ENCODE data around the gene SLC40A1.

SLC40A1 gene

DNA sequence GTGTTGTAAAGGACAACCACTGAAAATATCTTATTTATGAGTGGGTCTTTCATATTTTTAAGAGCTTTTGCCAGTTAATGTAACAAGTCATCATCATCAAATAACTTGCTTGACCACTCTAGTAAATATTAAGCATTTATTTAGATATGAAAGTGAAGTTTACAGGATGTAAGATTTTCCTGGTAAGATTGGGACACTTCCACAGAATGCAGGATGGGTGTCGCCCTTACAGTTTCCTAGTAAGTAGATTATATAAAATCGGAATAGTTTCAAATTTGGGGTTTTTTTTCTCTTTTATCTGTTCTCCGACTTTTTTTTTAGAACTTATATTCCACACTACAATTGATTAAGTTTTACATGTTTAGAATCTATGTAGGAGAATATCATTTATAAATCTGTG is 14.8 kb upstream of the SLC40A1 start:
- DNase-seq, result no peak

DNA sequence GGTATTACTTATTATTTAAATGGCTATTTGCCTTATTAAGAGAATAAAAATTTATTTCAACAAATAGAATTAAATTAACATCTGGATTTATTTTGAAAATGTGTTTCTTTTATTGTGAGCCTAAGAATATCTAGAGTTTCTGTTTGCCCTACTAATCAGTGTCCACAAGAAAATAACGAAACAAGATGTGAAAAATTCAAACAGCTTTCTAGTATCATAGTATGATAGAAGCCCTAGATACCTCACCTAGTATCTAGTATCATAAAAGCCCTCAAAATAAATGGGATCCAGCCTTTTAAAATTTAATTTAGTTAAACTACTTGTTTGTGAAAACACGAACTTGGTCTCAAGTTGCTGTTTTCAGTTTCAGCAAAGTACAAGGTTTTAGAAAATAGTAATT is 13.7 kb upstream of the SLC40A1 start:
- DNase-seq, result no peak

DNA sequence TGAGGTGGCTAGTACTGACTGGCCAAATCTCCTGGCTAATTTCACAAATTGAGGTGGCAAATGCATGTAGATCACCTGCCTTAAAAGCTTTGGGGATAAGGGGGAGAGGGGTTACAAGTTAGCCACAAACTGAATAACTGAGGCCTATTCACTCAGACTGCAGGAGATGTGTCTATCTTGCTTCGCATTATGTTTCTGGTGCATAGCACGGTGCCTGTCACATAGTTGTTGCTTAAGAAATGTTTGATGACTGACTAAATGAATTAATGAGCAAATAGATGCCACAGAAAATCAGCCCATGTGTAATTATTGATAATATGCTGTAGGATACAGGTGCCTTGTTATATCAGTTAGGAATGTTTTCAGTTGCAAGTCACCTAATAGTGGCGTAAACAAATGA is 12.5 kb upstream of the SLC40A1 start:
- no peak for DNase-seq

DNA sequence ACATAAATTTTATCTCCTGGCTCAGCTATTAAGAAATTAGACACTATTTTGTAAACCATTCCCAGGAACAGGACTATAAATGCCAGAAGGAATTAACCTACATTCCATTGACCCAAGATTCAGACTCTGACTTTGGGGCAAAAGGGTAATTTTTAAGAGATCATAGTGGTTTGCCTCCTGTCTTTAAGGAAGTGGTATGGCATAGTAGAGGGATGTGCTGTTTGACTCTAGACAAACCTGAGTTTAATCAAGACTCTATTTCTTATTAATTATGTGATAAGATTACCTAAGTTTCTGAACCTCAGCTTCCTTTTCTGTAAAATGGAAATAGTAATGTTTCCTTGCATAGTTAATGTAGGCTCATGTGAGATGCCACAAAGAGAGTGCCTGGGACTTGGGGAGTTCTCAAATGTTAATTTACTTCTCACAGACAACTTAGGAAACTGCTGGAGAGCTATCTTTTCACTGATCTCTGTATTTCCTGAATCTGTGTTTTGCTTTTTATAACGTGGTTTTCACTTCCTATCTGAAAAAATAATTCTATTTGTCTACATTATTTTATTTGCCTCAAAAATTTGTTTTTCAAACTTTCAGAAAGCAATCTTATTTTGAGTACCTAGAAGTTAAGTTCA is 11.9 kb upstream of the SLC40A1 start:
- no peak for DNase-seq

DNA sequence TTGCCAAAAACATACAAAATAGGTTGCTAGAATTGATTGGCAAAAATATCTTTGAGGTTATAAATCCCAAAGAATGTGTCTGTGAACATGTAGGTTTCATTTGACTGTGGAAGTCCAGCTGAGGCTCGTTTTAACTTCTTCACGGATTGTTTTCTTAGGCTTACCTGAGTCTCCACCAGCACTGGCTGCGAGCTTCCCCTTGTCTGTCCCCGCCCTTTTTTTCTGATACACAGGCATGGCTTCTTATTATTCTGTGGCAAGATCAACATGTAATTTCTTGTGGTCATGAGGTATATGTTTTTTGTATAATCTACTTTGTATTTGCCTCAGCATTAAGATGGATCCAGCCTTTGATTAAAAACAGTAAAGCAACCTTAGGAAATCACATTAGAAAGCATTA is 7.2 kb upstream of the SLC40A1 start:
- no peak for DNase-seq

DNA sequence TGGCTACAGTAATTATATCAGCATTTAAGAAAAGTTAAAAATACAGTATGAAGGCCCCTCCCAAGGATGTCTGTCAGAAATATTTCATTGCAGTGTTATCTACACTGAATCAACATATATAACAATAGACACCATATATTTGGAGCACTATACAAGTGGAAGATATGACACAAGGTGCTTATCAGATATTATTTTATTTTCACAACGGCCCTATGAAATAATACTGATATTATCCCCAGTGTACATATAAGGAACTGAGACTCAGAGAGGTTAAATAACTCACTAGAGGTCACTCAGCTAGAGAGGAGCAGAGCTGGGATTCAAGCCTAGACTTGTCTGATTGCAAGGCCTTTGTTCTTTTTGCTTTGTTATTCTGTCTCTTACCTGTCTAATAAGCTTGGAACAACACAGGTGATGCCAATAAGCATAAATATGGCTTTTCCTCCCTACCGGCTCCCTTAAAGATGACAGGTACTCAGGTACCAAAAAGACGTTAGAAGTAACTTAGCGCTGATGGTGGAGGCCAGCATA is 4.7 kb upstream of the SLC40A1 start:
- DNase-seq, result no peak

DNA sequence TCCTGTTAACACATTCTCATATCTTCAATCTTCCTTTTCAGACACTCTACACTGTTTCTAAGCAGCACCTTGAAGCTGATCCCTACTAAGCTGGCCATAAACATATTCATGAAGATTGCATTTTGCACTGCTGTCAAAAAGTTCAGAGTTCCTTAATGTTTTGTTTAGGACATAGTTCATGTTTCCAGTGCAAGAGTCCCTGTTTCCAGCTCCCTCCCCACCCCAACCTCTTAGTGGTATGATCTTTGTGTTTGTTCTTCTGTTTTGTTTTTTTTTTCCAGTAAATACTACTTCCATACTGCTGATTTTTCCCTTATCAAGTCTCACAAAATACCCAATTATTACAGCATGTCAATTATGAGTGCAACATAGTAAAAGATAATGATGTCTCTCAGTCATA is 4.1 kb upstream of the SLC40A1 start:
- DNase-seq, result no peak

DNA sequence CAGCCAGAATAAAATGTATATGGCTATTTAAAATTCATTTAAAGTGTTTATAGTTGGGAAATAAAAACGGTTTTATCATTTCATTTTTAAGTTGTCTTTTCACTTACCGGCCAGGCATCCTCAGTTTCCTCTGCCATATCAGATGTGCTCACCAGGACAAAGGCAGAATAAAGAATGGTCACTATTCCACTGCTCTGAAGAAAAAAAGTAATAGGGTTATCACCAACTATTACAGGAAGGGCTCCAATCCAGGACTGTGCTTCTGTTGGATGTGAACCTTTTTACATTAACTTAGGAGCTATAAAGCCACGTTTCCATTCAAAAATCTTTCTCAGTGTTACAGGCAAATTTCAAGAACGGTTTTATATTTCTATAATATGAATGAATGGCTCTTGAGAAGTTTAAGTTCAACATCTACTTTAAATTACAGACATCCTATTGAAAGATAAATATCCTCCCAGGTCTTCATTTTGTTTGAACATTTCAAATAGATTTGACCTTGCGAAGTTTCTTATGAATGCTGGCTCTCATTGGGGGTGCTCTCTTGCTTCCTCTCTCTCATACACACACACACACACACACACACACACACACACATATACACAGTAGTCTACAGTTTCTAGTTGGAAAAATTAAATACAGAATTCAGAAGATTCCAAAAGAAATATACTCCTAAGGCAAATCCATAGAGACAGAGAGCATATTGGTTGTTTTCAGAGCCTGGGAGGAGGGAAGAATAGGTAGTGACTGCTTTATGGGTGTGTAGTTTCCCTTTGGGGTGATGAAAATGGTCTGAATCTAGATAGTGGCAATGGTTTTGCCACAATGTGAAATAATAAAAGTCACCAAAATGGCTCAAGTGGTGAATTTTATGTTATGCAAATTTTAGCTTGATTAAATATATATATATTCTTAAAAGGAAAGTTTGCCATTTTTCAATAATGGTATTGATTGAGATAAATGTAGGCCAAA is 2.9 kb upstream of the SLC40A1 start:
- DNase-seq, result no peak

DNA sequence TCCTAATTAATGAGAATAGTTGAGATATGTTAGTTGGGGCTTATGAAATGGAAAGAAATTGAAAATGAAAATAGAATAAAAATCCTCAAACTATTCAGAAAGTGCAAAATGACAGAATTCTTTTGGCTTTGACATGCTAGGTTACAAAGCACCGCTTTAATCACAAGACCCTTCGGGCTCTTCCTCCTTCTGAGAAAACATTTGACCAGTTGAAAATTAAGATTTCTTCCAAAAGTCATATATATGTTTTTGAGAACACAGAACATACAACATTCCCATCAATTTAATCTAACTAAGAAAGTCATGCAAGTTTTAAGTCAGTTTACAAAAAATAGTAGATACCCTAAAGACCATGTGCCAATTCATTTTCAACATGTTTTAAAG is 2.2 kb upstream of the SLC40A1 start:
- DNase-seq, result no peak

DNA sequence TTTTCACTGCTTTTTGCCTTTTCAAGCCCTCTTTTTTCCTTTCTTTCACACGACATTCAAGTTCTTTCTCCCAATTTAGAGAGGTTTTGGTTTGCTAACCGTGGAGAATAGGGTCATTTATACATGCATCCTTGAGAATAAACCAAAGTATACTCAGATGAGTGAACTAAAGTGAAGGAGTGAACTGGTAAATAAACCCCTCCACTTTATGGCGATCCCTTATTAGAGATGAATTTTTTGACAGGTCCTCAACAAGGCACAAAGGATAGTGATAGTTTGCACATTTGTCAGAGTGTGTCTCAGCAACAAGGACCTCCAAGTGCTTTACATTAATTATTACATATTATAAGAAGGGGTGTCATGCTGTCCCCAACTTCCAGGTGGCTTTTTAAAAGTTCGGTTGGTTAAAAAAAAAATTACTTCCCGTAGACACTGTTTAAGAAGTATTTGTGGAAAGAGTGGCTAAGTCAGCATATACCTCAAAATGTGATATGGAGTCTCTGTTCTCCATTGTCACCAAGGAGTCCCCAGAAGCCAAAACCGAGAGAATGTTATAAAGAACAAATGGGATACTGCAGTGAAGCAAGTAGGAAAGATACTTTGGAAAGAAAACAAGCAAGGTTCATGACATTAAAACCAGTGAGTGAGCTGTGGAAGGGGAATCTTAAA is 1.7 kb upstream of the SLC40A1 start:
- DNase-seq, result no peak

DNA sequence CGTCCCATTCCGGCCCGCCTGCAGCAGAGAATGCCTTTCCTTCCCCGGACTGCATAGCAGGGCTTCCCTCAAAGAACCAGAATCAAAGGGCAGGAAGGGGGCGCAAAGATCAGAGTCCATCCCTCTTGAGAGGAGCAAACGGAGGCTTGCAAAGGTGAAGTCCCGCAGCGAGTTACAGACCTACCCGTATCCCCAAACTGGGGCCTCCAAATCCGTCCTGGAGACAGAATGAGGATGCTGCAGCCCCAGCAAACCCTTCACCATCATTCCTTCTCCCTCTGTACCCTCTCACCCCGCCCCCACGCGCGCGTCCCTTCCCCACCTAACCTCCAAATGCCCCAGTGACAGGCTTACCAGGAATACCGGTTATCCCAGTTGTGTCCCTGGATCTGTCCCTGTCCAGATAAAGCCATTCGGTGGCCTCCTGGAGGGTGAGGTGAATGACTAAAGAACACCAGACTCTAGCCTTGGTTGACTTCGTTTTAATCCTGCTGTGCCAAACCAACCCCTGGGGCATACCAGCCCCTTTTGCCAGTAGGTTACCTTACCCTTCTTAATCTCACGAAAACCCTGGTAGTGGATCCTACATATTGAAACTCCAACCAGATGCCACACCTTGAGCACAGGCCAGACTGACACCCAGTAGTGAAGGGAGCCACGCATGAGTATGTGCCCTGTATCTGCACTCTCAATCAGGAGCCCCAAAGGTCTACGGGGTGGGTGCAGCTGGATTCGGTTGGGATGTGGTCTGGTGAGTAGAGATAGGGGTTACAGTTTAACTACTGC is 961 bp upstream of the SLC40A1 start:
- peak; percentile 59 for DNase-seq

DNA sequence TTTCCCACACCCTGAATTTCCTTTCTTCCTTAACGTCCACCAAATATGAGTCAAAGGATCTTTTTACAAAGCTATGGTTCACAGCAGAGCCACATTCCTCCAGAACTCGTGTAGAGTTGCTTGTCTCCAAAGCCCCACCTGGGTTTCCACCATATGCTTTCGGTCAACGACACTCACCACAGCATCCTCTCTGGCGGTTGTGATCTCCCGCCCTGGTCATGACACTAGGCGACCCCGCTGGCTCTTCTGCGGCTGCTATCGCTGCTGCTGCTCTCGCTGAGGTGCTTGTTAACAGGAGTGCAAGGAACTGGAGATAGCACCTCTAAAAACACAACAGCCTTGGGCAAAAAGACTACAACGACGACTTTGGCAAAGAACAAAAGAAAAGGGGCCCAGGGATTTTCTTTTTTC is 340 bp downstream of the SLC40A1 start:
- DNase-seq, result peak; percentile 71

DNA sequence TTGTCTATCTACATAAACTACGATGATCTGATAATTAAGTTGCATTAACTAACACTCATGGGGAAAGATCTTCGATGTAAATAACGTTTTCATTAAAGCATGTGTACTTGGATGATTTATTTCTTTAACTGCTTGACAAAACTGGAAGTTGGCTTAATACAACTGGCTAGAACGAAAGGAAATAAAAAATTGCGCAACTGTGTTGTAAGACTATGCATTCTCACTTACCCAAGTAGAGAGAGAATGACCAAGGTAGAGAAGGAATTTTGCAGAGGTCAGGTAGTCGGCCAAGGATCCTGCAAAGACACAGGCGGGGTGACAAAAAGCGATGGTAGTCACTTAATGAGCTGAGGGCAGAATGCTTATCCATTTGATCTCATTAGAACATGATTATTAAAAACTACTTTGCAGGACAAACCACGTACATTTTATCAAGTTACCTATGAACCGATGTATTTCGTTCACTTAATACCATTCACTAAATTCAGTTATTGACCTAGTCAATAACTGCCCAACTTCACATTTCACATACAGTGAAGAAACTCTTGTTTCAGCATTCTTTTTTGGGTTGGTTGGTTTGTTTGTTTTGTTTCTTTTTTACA is 900 bp downstream of the SLC40A1 start:
- no peak for DNase-seq

DNA sequence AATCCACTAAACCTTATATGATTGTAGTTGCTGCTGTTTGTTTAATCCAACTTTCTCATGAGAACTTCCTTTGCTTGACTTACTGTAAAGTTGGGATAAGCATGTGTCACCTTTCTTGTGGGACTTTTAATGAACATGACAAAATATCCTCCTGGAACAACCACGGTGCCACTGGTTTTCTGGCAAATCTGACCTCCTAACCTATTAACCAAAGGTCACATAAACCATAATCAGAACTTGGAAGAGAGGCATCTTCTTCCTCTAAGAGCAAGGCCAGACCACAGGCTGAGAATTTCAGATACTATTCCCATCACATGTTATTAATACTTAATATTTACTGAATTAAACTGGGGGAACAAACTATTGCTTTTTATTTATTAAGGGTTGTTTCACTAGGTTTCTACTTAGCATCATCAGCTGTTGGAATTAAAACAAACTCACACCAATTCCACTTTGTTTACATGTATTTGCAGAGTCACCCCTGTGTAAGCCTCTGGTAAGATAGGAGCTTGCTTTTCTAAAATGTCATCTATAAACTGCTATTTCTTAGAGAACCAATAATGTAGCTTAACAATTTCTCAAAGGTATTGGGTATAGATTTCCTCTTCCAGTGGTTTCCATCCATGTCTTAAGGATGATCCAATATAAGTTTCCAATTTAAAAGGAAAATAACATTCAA is 2.2 kb downstream of the SLC40A1 start:
- no peak for DNase-seq

DNA sequence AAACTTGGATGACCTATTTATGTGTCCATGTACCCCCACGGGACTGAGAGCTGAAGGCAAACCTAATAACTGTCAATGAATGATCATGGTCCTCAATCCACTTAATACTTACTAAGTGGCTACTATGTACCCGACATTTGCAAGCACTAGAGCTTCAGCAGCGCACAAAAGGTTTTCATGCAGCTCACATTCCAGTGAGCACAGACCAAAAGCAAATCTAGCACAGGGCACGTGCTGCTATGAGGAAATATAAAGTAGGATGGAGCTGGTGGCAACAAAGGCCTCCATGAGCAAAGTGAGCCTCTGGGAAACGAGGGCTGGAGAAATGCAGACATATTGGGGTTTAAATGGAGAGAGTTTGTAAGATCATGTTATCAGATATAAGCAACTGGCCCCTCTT is 3.5 kb downstream of the SLC40A1 start:
- DNase-seq, result no peak

DNA sequence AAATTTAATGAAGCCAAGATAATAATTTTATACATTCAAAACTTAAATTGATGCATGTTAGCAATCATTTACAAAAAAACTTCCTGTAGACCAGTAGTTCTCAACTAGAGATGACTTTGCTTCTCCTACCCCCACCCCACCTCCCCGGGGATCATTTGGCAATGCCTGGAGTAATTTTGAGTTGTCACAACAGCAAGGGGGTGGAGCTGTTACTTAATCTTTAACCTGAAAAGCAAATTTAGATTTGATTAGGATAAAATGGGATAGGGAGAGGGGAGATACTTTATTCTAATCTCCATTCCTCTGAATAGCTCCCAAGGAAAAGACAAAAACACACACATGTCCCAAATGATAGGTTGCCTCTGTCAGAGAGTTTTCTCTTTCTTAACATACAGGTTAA is 4.2 kb downstream of the SLC40A1 start:
- DNase-seq, result no peak

DNA sequence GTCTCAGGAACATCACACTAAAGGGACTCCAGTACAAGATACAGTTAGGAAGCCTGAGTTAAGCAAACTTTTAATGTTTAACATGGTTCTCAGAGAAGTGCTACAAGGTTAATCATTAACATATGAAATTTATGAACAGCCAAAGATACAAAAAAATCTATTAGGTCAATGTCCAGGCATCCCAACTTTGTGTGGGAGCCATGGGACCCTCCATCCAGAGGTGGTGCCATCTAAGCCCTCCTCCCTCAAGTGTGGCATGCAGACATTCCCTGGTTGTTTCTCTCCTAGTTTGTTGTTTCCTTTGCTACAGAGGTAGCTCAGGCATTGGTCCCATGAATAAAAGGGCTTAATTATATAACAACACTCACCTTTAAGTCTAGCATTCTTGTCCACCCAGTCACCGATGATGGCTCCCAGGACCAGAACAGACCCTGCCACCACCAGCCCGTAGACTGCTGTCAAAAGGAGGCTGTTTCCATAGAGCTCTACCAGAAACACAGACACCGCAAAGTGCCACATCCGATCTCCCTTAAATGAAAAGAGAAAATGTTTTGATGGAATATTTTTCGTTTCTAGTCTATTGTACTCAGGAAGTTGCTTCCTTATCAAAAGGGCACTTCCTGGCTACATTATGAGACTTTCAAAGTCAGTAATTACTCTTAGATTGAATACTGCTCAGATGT is 5.7 kb downstream of the SLC40A1 start:
- DNase-seq, result no peak

DNA sequence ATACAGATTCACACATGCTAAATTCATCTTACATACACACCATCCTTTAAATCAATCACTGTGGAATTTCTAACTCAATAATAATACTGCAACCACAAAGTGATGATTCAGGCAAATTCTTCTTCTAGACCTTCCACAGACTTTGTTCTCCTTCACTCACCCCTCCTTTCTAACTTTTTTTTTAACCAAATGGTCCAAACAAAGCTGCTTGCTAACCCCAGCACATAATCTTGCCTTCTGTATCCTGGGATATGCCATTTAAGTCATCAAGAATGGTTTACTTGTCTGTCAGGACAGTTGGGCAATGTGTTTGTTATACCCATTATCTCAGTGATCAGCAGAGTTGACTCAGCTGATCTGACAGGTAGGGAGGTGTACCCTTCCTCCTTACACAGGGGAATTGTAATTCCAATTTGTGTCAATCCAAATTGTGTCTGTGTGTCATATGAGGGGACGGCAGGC is 10.0 kb downstream of the SLC40A1 start:
- no peak for DNase-seq

DNA sequence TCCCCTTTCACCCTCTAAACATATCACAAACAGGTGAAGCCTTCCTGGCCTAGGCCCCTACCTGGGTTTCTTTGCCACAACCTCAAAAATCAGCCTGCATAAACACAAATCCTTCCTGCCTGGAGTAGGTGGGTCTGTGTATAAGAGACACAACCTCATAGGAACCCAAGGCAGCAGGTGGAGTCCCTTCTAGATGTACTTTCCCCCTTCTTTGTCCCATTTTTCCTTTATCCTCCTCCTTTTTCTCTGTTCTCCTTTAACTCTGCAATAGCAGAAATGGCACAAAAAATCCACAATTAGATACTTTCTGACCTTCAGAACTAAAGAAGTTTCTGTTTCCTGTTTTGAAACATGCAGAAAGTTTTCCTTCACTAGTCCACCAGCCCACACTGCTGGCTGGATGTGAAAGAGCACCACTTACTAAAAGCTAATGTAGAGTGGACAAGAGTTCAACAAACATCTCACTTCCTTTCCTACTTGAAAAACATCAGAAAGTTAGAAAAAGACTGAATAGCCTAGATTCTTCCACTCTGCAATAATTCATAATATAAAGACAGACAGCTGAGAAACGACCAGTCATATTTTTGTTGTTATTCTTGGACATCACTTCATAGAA is 11.2 kb downstream of the SLC40A1 start:
- DNase-seq, result no peak

DNA sequence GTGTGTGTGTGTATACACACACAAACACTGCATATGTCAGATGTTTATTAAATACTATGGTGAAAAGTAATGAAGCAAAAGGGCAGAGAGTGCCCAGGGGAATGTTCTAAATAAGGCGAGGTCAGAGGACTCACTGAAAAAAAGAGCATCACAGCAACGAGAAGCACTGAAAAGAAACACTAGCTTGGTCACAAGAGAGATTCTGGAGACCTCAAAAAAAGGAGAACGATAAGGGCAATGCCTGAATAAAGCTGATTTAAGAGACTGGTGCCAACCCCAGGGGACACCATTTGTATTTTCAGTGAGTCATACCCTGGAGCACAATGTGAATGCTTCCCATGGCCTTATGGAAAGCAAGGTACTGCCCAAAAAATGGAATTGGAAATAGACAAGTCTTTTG is 14.5 kb downstream of the SLC40A1 start:
- no peak for DNase-seq

All from activated CD8-positive, alpha-beta memory T cell treated with anti-CD3 and anti-CD28 coated beads for 24 hours (primary cell).